Measurements from ENCODE around the gene DLG3.
"Not testable (repeated sequence)": the region's sequence is repeated elsewhere in the genome, so short reads cannot be mapped to it uniquely, and the experiment has no call there.

DLG3 gene

DNA sequence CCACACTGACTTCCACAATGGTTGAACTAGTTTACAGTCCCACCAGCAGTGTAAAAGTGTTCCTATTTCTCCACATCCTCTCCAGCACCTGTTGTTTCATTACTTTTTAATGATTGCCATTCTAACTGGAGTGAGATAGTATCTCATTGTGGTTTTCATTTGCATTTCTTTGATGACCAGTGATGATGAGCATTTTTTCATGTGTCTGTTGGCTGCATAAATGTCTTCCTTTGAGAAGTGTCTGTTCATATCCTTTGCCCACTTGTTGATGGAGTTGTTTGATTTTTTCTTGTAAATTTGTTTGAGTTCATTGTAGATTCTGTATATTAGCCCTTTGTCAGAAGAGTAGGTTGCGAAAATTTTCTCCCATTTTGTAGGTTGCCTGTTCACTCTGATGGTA lies 71.1 kb downstream of the DLG3 start:
- DNase-seq (ENCODE audit: low read depth in 2 of 2): not testable (repeated sequence)

GRCh38 chrX:70525733-70526132 lies 81.1 kb downstream of the DLG3 start:
- no peak for DNase-seq (ENCODE audit: low read depth in 2 of 2)

DNA sequence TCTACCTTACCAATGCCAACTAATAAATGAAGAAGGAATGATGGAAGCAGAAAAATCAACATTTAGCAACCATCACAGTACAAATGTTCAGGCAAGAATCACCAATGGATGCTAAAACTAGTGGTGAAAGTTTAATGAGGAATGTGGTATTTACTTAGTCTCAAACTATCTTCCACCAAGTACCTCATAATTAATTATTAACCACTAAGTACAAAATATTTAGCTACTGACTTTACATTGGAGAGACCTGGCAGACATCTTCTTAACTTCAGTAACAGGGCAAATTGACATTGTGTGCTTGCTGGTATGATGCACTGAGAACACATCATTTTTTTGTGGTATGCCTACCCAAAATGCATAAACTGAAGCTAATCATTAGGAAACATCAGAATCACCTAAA lies 82.4 kb downstream of the DLG3 start:
- no peak for DNase-seq (ENCODE audit: low read depth in 2 of 2)

- no peak for DNase-seq (ENCODE audit: low read depth in 2 of 2)
These were observed 83.1 kb downstream of the DLG3 start for GRCh38 chrX:70527610-70528345.

GRCh38 chrX:70535198-70535597 lies 90.6 kb downstream of the DLG3 start:
- DNase-seq (ENCODE audit: low read depth in 2 of 2): no peak

DNA sequence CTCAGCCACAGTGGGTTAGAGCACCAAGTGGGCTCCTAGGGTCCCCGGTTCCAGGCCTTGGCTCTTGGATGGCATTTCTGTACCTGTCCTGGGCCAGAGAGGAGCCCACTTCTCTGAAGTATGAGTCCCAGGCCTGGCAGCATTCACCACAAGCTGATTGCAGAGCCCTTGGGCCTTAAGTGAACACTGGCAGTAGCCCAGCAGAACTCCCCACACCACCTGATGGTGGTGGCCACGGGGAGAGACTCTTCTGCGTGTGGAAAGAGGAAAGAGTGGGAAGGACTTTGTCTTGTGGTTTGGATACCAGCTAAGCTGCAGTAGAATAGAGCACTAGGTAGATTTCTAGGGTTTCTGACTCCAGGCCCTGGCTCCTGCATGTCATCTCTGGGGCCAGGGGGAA lies 104.8 kb downstream of the DLG3 start:
- no peak for DNase-seq (ENCODE audit: low read depth in 2 of 2)

GRCh38 chrX:70552130-70552704 lies 107.6 kb downstream of the DLG3 start:
- DNase-seq (ENCODE audit: low read depth in 2 of 2): no peak

- no peak for DNase-seq (ENCODE audit: low read depth in 2 of 2)
These were observed 108.9 kb downstream of the DLG3 start for GRCh38 chrX:70553516-70553915.

DNA sequence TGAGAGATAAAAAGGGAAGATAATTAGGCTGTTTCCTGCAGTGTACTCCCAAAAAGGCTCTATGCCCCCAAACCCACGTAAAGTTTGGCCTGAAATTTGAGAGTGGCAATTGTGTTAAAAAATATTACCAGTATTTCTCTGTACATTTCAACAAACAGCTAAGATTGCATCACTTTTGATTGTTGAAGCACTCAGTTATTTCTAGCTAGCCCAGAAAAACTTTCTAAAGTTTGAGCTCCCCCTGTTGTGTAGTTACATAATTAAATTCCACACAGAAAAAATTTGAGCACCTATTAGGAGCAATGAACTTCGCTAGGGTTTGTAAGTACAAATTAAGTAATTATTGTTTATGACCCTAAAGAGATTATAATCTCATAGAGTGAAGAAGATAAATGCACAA lies 109.4 kb downstream of the DLG3 start:
- DNase-seq (ENCODE audit: low read depth in 2 of 2): no peak

DNA sequence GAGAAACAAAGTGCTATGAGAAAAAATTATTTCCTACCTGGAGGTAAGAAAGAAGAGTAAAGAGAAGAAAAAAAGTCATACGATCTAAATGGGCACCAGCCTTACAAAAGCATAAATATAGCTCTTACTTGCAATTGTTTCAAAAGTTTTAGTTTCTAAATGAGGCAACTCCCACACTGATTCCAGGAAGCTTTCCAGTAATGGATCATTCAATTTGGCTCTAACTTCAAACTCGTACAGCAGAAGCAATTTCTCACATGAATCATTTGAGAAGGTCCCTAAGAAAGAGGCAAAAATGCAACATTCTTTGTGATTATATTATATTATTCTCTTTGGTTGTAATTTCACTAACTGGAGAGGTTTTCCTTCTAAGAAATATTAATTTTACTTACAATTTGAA lies 109.9 kb downstream of the DLG3 start:
- DNase-seq (ENCODE audit: low read depth in 2 of 2): no peak

DNA sequence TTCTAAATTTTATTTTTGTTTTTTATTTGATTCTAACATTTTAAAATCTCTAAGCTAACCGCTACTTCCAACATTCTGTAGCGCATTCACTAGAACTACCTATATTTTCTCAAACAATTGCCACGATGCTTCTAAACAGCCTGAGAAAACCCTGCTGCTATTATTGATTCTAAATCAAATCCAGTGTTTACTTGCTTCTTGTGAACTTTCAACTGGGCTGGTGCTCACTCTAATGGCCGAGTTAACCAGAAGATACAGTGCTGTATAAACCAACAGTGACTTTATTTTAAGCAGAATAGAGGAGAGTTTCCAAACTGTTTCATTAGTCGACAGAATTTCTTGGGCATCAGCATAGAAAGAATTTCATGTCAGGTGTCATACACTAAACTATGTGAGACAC lies 110.3 kb downstream of the DLG3 start:
- DNase-seq (ENCODE audit: low read depth in 2 of 2): no peak
